ENCODE data around the gene PPT2. TPM values are rescaled to one million over a fixed set of nuclear protein-coding genes. Genes with fewer than 3 reads are reported as not detected.

Gene PPT2
- total and polyA plus RNA-seq, 2 donors (not counting 1 experiment from before 2014, with no cell fraction given) = 13.7 to 37.3 TPM

GRCh38 chr6:32146287-32146686 is 7.7 kb upstream of the PPT2 start:
- Histone ChIP-seq H3K9ac (ENCODE audit: insufficient read depth, low read length) (no peak overlapping the region), H3K9me3 (ENCODE audit: control insufficient read depth, insufficient read depth, low read depth, low read length) (no peaks in the 10 kb centered on the region), H2AFZ (ENCODE audit: low read length) (no peak overlapping the region), H3K4me3 (replicated peaks in 1 of 4; ENCODE audit: control extremely low read depth in 1 of 4, insufficient read depth in 1 of 4, low read depth in 3 of 4, low read length in 4 of 4) (no peak overlapping the region), H3K4me2 (ENCODE audit: extremely low read depth, insufficient read depth, low read length) (no peak overlapping the region), H3K4me1 (ENCODE audit: control insufficient read depth, extremely low read depth, insufficient read depth, low read length) (no peaks in the 10 kb centered on the region), H3K27ac (ENCODE audit: insufficient read depth, low read length) (no peak overlapping the region), H3K79me2 (ENCODE audit: control insufficient read depth, insufficient read depth, low read length) (no peaks in the 10 kb centered on the region), H4K20me1 (ENCODE audit: control insufficient read depth, extremely low read depth, insufficient read depth, low read length) (no peaks in the 10 kb centered on the region), H3K36me3 (ENCODE audit: control insufficient read depth, insufficient read depth, low read length) (no peaks in the 10 kb centered on the region), H3K27me3 (ENCODE audit: control insufficient read depth, insufficient read depth, low read length) (no peaks in the 10 kb centered on the region)
- TF ChIP-seq, protein P1, sequence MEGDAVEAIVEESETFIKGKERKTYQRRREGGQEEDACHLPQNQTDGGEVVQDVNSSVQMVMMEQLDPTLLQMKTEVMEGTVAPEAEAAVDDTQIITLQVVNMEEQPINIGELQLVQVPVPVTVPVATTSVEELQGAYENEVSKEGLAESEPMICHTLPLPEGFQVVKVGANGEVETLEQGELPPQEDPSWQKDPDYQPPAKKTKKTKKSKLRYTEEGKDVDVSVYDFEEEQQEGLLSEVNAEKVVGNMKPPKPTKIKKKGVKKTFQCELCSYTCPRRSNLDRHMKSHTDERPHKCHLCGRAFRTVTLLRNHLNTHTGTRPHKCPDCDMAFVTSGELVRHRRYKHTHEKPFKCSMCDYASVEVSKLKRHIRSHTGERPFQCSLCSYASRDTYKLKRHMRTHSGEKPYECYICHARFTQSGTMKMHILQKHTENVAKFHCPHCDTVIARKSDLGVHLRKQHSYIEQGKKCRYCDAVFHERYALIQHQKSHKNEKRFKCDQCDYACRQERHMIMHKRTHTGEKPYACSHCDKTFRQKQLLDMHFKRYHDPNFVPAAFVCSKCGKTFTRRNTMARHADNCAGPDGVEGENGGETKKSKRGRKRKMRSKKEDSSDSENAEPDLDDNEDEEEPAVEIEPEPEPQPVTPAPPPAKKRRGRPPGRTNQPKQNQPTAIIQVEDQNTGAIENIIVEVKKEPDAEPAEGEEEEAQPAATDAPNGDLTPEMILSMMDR (conservative IDR thresholded peaks at IDR 0.05 in 1 of 2, IDR thresholded peaks at IDR 0.05 in 1 of 2; ENCODE audit: low read depth in 1 of 2, low read length in 2 of 2) = no peak
- no peak for TF ChIP-seq EZH2 (IDR thresholded peaks at IDR 0.05; ENCODE audit: low read length, missing control alignments)
- no peak for DNase-seq (ENCODE audit: low read depth in 2 of 2)

DNA sequence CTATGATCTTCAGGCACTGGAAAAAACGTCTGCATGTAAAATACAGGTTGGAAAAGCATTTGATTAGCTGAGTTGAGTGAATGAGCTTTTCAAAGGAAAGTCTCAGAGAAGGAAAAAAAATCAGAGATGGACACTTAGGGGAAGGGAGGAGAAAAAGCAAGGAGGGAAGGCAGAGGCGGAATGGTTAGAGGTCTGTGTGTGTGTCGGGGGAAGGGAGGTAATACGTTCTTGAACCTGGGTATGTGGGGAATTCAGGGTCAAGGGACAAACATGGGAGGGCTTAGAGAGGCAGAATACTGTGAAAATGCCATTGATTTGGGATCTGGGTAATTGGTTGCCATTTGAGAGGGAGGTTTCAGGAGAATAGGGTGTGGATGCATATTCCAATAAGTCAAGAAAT is 7.3 kb upstream of the PPT2 start:
- Histone ChIP-seq H3K9ac (ENCODE audit: insufficient read depth, low read length) (no peak overlapping the region), H3K4me1 (ENCODE audit: control insufficient read depth, extremely low read depth, insufficient read depth, low read length) (no peaks in the 10 kb centered on the region), H3K36me3 (ENCODE audit: control insufficient read depth, insufficient read depth, low read length) (no peaks in the 10 kb centered on the region), H3K27ac (ENCODE audit: insufficient read depth, low read length) (no peak overlapping the region), H3K4me2 (ENCODE audit: extremely low read depth, insufficient read depth, low read length) (no peak overlapping the region), H3K9me3 (ENCODE audit: control insufficient read depth, insufficient read depth, low read depth, low read length) (no peaks in the 10 kb centered on the region), H3K4me3 (replicated peaks in 1 of 4; ENCODE audit: control extremely low read depth in 1 of 4, insufficient read depth in 1 of 4, low read depth in 3 of 4, low read length in 4 of 4) (no peak overlapping the region), H4K20me1 (ENCODE audit: control insufficient read depth, extremely low read depth, insufficient read depth, low read length) (no peaks in the 10 kb centered on the region), H3K79me2 (ENCODE audit: control insufficient read depth, insufficient read depth, low read length) (no peaks in the 10 kb centered on the region), H2AFZ (ENCODE audit: low read length) (no peak overlapping the region), H3K27me3 (ENCODE audit: control insufficient read depth, insufficient read depth, low read length) (no peaks in the 10 kb centered on the region)
- no peak for TF ChIP-seq EZH2 (IDR thresholded peaks at IDR 0.05; ENCODE audit: low read length, missing control alignments)
- TF ChIP-seq, protein P1 (conservative IDR thresholded peaks at IDR 0.05 in 1 of 2, IDR thresholded peaks at IDR 0.05 in 1 of 2; ENCODE audit: low read depth in 1 of 2, low read length in 2 of 2) = no peak
- no peak for DNase-seq (ENCODE audit: low read depth in 2 of 2)

DNA sequence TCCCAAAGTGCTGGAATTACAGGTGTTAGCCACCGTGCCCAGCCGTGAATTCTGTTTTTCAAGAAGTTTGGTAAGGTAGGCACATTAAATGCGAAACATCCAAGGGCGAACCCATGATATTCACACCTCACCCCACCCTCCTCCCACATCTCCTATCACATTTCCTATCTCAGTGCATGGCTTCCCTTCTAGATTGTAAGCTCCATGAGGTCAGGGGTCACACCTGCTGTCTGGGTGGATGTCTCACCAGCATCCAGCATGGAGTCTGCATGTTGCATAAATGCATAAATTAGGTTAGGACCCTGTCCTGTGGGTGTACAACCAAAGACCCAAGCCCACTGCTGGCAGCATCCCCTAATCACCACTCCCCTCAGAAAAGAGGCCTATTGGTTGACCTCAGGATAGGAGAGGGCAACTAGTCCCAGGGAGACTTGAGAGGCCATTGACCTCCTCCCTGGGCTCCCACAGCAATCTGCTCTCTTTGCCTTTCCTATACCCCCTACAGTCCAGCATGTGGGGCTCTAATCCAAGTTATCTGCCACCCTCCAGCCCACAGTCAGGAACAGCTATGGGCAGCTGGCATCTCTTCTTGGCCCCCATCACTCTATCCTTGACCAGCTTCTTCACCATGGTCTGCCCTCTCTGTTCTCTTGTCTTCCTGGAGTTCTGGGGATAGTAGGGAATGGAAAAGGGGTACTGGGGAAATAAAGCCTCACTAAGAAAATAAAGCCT is 6.4 kb upstream of the PPT2 start:
- Histone ChIP-seq H3K4me2 (ENCODE audit: extremely low read depth, insufficient read depth, low read length) (no peak overlapping the region), H3K4me1 (ENCODE audit: control insufficient read depth, extremely low read depth, insufficient read depth, low read length) (peaks cover 7% of the 10 kb centered on the region), H3K9me3 (ENCODE audit: control insufficient read depth, insufficient read depth, low read depth, low read length) (no peaks in the 10 kb centered on the region), H4K20me1 (ENCODE audit: control insufficient read depth, extremely low read depth, insufficient read depth, low read length) (no peaks in the 10 kb centered on the region), H3K36me3 (ENCODE audit: control insufficient read depth, insufficient read depth, low read length) (no peaks in the 10 kb centered on the region), H3K79me2 (ENCODE audit: control insufficient read depth, insufficient read depth, low read length) (no peaks in the 10 kb centered on the region), H3K9ac (ENCODE audit: insufficient read depth, low read length) (no peak overlapping the region), H3K4me3 (replicated peaks in 1 of 4; ENCODE audit: control extremely low read depth in 1 of 4, insufficient read depth in 1 of 4, low read depth in 3 of 4, low read length in 4 of 4) (no peak overlapping the region), H3K27me3 (ENCODE audit: control insufficient read depth, insufficient read depth, low read length) (no peaks in the 10 kb centered on the region), H3K27ac (ENCODE audit: insufficient read depth, low read length) (no peak overlapping the region), H2AFZ (ENCODE audit: low read length) (no peak overlapping the region)
- no peak for TF ChIP-seq EZH2 (IDR thresholded peaks at IDR 0.05; ENCODE audit: low read length, missing control alignments)
- TF ChIP-seq, protein P1 (conservative IDR thresholded peaks at IDR 0.05 in 1 of 2, IDR thresholded peaks at IDR 0.05 in 1 of 2; ENCODE audit: low read depth in 1 of 2, low read length in 2 of 2) = no peak
- no peak for DNase-seq (ENCODE audit: low read depth in 2 of 2)

Measured in fibroblast of lung (primary cell).